K562 (cell line): Measurements from ENCODE around the gene RGS14. TPM values are rescaled to one million over a fixed set of nuclear protein-coding genes. Genes with fewer than 3 reads are reported as not detected.

ENCODE experiments used
- ESRRA ChIP-seq: fragments of 450-650 bp; IDR thresholded peaks from 2 replicates; pipeline ENCODE4 v1.6.1; 2014; ENCODE audit warnings: low read depth, mild to moderate bottlenecking, moderate library complexity, borderline replicate concordance
- KDM1A ChIP-seq, 2 experiments: fragments of 450-650 bp; IDR thresholded peaks; 2 replicates each; pipeline ENCODE4 v1.6.1; 2016; ENCODE audit warnings: mild to moderate bottlenecking in 2 of 2
- KDM5B ChIP-seq: fragments of 200-600 bp; sonication (generic); IDR thresholded peaks from 2 replicates; pipeline ENCODE4 v1.6.1; 2012; ENCODE audit warnings: low read depth, mild to moderate bottlenecking, moderate library complexity, low read length, control low read depth, inconsistent platforms; ENCODE audit not compliant: insufficient replicate concordance
- LEF1 ChIP-seq: fragments of 450-650 bp; IDR thresholded peaks from 2 replicates; pipeline ENCODE4 v1.6.1; 2016; ENCODE audit warnings: mild to moderate bottlenecking
- MEIS2 ChIP-seq: fragments of 450-650 bp; IDR thresholded peaks from 2 replicates; pipeline ENCODE4 v1.6.1; 2014; ENCODE audit warnings: mild to moderate bottlenecking; ENCODE audit not compliant: partially characterized antibody
- PRMT5 ChIP-seq: sonication (generic); formaldehyde crosslinking; IDR thresholded peaks from 2 replicates; pipeline ENCODE4 v1.5.0; 2020; ENCODE audit warnings: missing genetic modification reagents
- RBM25 ChIP-seq: fragments of 200-400 bp; formaldehyde crosslinking; IDR thresholded peaks from 2 replicates; pipeline ENCODE4 v1.6.1; 2018; ENCODE audit warnings: low read length, low read depth, moderate library complexity; ENCODE audit not compliant: severe bottlenecking
- TFE3 ChIP-seq: fragments of 450-650 bp; formaldehyde crosslinking; IDR thresholded peaks from 2 replicates; pipeline ENCODE4 v1.4.0; 2020; ENCODE audit warnings: mild to moderate bottlenecking, mixed read lengths
- ZNF407 ChIP-seq: fragments of 450-650 bp; IDR thresholded peaks from 2 replicates; pipeline ENCODE4 v1.6.1; 2016; ENCODE audit warnings: low read depth
- polyA plus RNA-seq, 8 experiments: library from polyadenylated mRNA; depleted of rRNA in 4 of 8; stranded (reverse) in 5 of 8; unstranded in 3 of 8; fragments of >200 nt; fragmentation: Nextera tagmentation in 2 of 8; fragmentation: Illumina TruSeq in 1 of 8; extraction: Ambion mirVana in 2 of 8; extraction: Trizol in 1 of 8; gene quantifications; 2 replicates each; pipeline versions ENCODE4 v1.2.1 to v1.2.3, GENCODE V29; 2011 to 2014; ENCODE audit warnings: inconsistent platforms in 1 of 8, missing spikeins in 1 of 8
- total RNA-seq, 7 experiments: library from RNA; depleted of rRNA in 6 of 7; stranded (reverse); fragments of >200 nt in 6 of 7; fragmentation: Illumina TruSeq in 2 of 7; extraction: Trizol in 2 of 7; gene quantifications; 2 replicates each; pipeline versions ENCODE4 v1.2.1 to v1.2.3, GENCODE V29; 2011 to 2021; ENCODE audit warnings: low replicate concordance in 1 of 7

The RGS14 gene
- total and polyA plus RNA-seq, 9 of the 15 experiments (the other 6 are each of a cell fraction or from before 2014, with no cell fraction given) = 0.28 to 75.9 (median 34.5) TPM

- TF ChIP-seq PRMT5 (CRISPR knock-in tag) (no peak), LEF1 (no peak), ZNF407 (no peak), MEIS2 (no peak), TFE3 (no peak), RBM25 (peak; percentile 63), KDM5B (no peak), KDM1A (IDR thresholded peaks at IDR 0.05) (peak in 1 of 2 experiments; percentile 42; a peak in 1 of 4 replicates), ESRRA (peak; percentile 76)
Measured at GRCh38 chr5:177405312-177405711, 47.6 kb downstream of the RGS14 start (continued).
